WTC11 (cell line): ENCODE data around the gene BICRA.

Experiments
- CTCF ChIP-seq: fragments of 200-600 bp; IDR thresholded peaks from 2 replicates; pipeline ENCODE4 v1.8.0; 2022; ENCODE audit warnings: antibody characterized with exemption
- MAX ChIP-seq: sonication (generic); formaldehyde crosslinking; IDR thresholded peaks from 2 replicates; pipeline ENCODE4 v1.8.0; 2022; ENCODE audit warnings: mild to moderate bottlenecking, missing genetic modification reagents

- TF ChIP-seq CTCF (no peak), MAX (CRISPR knock-in tag) (no peak)
Observed at GRCh38 chr19:47651691-47652090, 42.8 kb downstream of the BICRA start.
